Suprapubic skin (tissue), 4 donors: ENCODE results near the gene AP2M1. TPM values are rescaled to one million over a fixed set of nuclear protein-coding genes. Genes with fewer than 3 reads are reported as not detected.

Experiments used
- DNase-seq, 2 donors: peaks; one replicate each; pipeline ENCODE4 v3.0.0-alpha.2; 2019; ENCODE audit warnings: low spot score in 2 of 2
- H3K27ac ChIP-seq: fragments of 200-600 bp; sonication (generic); one replicate; pipeline ENCODE4 v1.5.1; 2019
- H3K27me3 ChIP-seq: fragments of 200-600 bp; sonication (generic); one replicate; pipeline ENCODE4 v1.5.1; 2019
- H3K36me3 ChIP-seq: fragments of 200-600 bp; sonication (generic); one replicate; pipeline ENCODE4 v1.5.1; 2019
- H3K4me1 ChIP-seq: fragments of 200-600 bp; sonication (generic); one replicate; pipeline ENCODE4 v1.5.1; 2019
- H3K4me3 ChIP-seq: fragments of 200-600 bp; sonication (generic); one replicate; pipeline ENCODE4 v1.5.1; 2019; ENCODE audit warnings: mild to moderate bottlenecking
- H3K9me3 ChIP-seq: fragments of 200-600 bp; sonication (generic); one replicate; pipeline ENCODE4 v1.5.1; 2019
- EP300 ChIP-seq: sonication (generic); formaldehyde crosslinking; IDR thresholded peaks from one replicate; pipeline ENCODE4 v1.6.1; 2017; ENCODE audit warnings: antibody characterized with exemption
- POLR2A ChIP-seq, 2 donors: fragments of 450-650 bp; IDR thresholded peaks; one replicate each; pipeline ENCODE4 v1.6.1; 2017; ENCODE audit warnings: antibody characterized with exemption in 2 of 2, mild to moderate bottlenecking in 2 of 2, moderate library complexity in 2 of 2
- POLR2AphosphoS5 ChIP-seq, 3 donors: sonication (generic); formaldehyde crosslinking; IDR thresholded peaks; one replicate each; pipeline ENCODE4 v1.6.1; 2017; ENCODE audit warnings: antibody characterized with exemption in 3 of 3
- WGBS: methylation state at CpG from one replicate; pipeline ENCODE4 v1.1.5; 2018; 5-methylcytosine and 5-hydroxymethylcytosine counted together
- total RNA-seq, 4 donors: library from RNA; depleted of rRNA; stranded (reverse); fragments of >200 nt; gene quantifications; one replicate each; pipeline ENCODE4 v1.1.0, GENCODE V29; 2016
- TF ChIP-seq, protein P1 (sequence below), 2 donors: fragments of 200-600 bp in 1 of 2; fragments of 450-650 bp in 1 of 2; sonication (generic) in 1 of 2; IDR thresholded peaks; one replicate each; pipeline ENCODE4 v1.5.1; 2016 to 2019; ENCODE audit warnings: antibody characterized with exemption in 2 of 2, mild to moderate bottlenecking in 1 of 2, moderate library complexity in 1 of 2

The AP2M1 gene
- total RNA-seq, 4 donors from 2014 or later, result 112 to 137 (median 121) TPM

DNA sequence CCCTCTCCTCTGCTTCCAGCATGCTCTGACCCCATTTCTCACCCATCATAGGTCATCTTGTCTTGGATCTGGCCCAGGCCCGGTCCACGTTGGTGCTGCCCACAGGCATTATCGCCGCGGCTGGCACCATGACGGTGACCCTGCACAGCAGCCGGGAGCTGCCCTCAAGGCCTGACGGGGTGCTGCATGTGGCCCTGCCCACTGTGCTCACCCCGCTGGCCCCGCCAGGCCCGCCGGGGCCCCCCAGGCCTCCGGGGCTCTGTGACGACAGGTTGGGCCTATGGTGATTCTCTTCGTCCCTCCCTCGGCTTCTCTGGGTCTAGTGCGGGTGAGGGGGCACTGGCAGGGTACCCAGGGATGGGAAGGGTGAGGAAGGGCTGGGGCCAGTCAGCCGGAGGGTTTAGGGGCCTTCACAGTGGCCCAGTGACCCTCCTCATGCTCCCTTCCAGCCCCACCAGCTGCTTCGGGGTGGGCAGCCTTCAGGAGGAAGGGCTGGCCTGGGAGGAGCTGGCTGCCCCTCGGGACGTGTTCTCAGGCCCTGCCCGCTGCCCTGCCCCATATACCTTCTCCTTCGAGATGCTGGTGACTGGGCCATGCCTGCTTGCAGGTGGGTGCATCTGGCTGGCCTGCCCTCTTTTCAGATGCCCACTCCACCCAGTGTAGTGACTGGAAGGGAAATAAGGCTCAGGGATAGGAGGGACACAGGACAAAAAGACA lies 58.6 kb downstream of the AP2M1 start:
- Histone ChIP-seq H3K4me3 (no peak overlapping the region), H3K9me3 (no peaks in the 10 kb centered on the region), H3K27me3 (peaks cover 52% of the 10 kb centered on the region), H3K4me1 (peaks cover 25% of the 10 kb centered on the region), H3K27ac (no peak overlapping the region), H3K36me3 (no peaks in the 10 kb centered on the region)
- DNase-seq, result no peak
- 91% methylated on average over 11 of the region's 23 CpGs for WGBS
- TF ChIP-seq, protein P1, sequence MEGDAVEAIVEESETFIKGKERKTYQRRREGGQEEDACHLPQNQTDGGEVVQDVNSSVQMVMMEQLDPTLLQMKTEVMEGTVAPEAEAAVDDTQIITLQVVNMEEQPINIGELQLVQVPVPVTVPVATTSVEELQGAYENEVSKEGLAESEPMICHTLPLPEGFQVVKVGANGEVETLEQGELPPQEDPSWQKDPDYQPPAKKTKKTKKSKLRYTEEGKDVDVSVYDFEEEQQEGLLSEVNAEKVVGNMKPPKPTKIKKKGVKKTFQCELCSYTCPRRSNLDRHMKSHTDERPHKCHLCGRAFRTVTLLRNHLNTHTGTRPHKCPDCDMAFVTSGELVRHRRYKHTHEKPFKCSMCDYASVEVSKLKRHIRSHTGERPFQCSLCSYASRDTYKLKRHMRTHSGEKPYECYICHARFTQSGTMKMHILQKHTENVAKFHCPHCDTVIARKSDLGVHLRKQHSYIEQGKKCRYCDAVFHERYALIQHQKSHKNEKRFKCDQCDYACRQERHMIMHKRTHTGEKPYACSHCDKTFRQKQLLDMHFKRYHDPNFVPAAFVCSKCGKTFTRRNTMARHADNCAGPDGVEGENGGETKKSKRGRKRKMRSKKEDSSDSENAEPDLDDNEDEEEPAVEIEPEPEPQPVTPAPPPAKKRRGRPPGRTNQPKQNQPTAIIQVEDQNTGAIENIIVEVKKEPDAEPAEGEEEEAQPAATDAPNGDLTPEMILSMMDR (IDR thresholded peaks at IDR 0.05), result no peak
- TF ChIP-seq POLR2A (IDR thresholded peaks at IDR 0.05) (no peak), EP300 (no peak), POLR2AphosphoS5 (IDR thresholded peaks at IDR 0.05) (no peak)

Other genes with a start within 250 kb of the AP2M1 start
- 10 to 100 TPM; 10.5 to 18.3 (median 13.8) TPM for gene ABCC5, start 157.0 kb upstream of the AP2M1 start, total RNA-seq
- gene HTR3D, start 143.1 kb upstream of the AP2M1 start, total RNA-seq, result not detected
- gene HTR3C, start 121.8 kb upstream of the AP2M1 start, total RNA-seq, result not detected
- 1 to 10 TPM in 1 of 4 donors, not detected in 3; 1.1 TPM for gene HTR3E, start 77.8 kb upstream of the AP2M1 start, total RNA-seq
- 10 to 100 TPM; 34.6 to 70.9 (median 46.2) TPM for gene EIF2B5, start 39.5 kb upstream of the AP2M1 start, total RNA-seq
- gene DVL3, start 19.5 kb upstream of the AP2M1 start, total RNA-seq, result 10 to 100 TPM; 53.6 to 72.7 (median 56.1) TPM
- 100 to 1,000 TPM in 1 of 4 donors, 10 to 100 TPM in 3; 44.8 to 121 (median 71.1) TPM for gene ABCF3, start 11.3 kb downstream of the AP2M1 start, total RNA-seq
- gene VWA5B2, start 54.7 kb downstream of the AP2M1 start, total RNA-seq, result under 1 TPM in 1 of 4 donors, not detected in 3; 0.24 TPM
- 10 to 100 TPM; 36.6 to 63.0 (median 59.2) TPM for gene ALG3, start 74.1 kb downstream of the AP2M1 start, total RNA-seq
- 10 to 100 TPM in 2 of 4 donors, 1 to 10 TPM in 2; 4.3 to 11.8 (median 10.0) TPM for gene EEF1AKMT4, start 74.8 kb downstream of the AP2M1 start, total RNA-seq
- not detected for gene CAMK2N2, start 86.7 kb downstream of the AP2M1 start, total RNA-seq
- gene ECE2, start 101.2 kb downstream of the AP2M1 start, total RNA-seq, result not detected
- 100 to 1,000 TPM; 118 to 221 (median 197) TPM for gene PSMD2, start 124.4 kb downstream of the AP2M1 start, total RNA-seq
- 100 to 1,000 TPM; 382 to 463 (median 418) TPM for gene EIF4G1, start 139.8 kb downstream of the AP2M1 start, total RNA-seq
- gene FAM131A, start 162.7 kb downstream of the AP2M1 start, total RNA-seq, result 10 to 100 TPM; 54.4 to 77.9 (median 65.3) TPM
- gene CLCN2, start 186.8 kb downstream of the AP2M1 start, total RNA-seq, result 1 to 10 TPM; 2.1 to 7.9 (median 3.5) TPM
- gene POLR2H, start 186.9 kb downstream of the AP2M1 start, total RNA-seq, result 100 to 1,000 TPM in 1 of 4 donors, 10 to 100 TPM in 3; 42.4 to 116 (median 66.2) TPM
- gene THPO, start 203.4 kb downstream of the AP2M1 start, total RNA-seq, result under 1 TPM in 1 of 4 donors, not detected in 3; 0.93 TPM
- gene CHRD, start 205.2 kb downstream of the AP2M1 start, total RNA-seq, result 10 to 100 TPM in 1 of 4 donors, 1 to 10 TPM in 3; 1.1 to 10.1 (median 4.2) TPM